Measurements from ENCODE around the gene NT5C2.

NT5C2 gene

GRCh38 chr10:103083266-103083976 is 109.7 kb downstream of the NT5C2 start:
- TF ChIP-seq CTCF (IDR thresholded peaks at IDR 0.05; ENCODE audit: insufficient read depth, low read depth, low read length, missing control alignments), result no peak
- no peak for DNase-seq (ENCODE audit: low read depth)
- no peak overlapping the region for H3K4me3 ChIP-seq (ENCODE audit: low read length)

GRCh38 chr10:103082683-103083082 is 110.4 kb downstream of the NT5C2 start:
- no peak overlapping the region for H3K4me3 ChIP-seq (ENCODE audit: low read length)
- DNase-seq (ENCODE audit: low read depth), result no peak
- no peak for TF ChIP-seq CTCF (IDR thresholded peaks at IDR 0.05; ENCODE audit: insufficient read depth, low read depth, low read length, missing control alignments)

GRCh38 chr10:103080891-103081581 is 112.0 kb downstream of the NT5C2 start:
- TF ChIP-seq CTCF (IDR thresholded peaks at IDR 0.05; ENCODE audit: insufficient read depth, low read depth, low read length, missing control alignments), result no peak
- H3K4me3 ChIP-seq (ENCODE audit: low read length), result no peak overlapping the region
- peak; percentile 35 for DNase-seq (ENCODE audit: low read depth)

- no peak for DNase-seq (ENCODE audit: low read depth)
- no peak for TF ChIP-seq CTCF (IDR thresholded peaks at IDR 0.05; ENCODE audit: insufficient read depth, low read depth, low read length, missing control alignments)
- H3K4me3 ChIP-seq (ENCODE audit: low read length), result no peak overlapping the region
Observed at GRCh38 chr10:103079946-103080345, 113.1 kb downstream of the NT5C2 start.

- no peak overlapping the region for H3K4me3 ChIP-seq (ENCODE audit: low read length)
- no peak for TF ChIP-seq CTCF (IDR thresholded peaks at IDR 0.05; ENCODE audit: insufficient read depth, low read depth, low read length, missing control alignments)
- no peak for DNase-seq (ENCODE audit: low read depth)
Observed at GRCh38 chr10:103079100-103079499, 114.0 kb downstream of the NT5C2 start.

GRCh38 chr10:103078676-103079075 is 114.4 kb downstream of the NT5C2 start:
- H3K4me3 ChIP-seq (ENCODE audit: low read length), result no peak overlapping the region
- no peak for TF ChIP-seq CTCF (IDR thresholded peaks at IDR 0.05; ENCODE audit: insufficient read depth, low read depth, low read length, missing control alignments)

GRCh38 chr10:103078309-103078615 is 114.8 kb downstream of the NT5C2 start:
- no peak for DNase-seq (ENCODE audit: low read depth)

More at GRCh38 chr10:103078676-103079075, 114.4 kb downstream of the NT5C2 start:
- no peak for DNase-seq (ENCODE audit: low read depth)

More at GRCh38 chr10:103078309-103078615, 114.8 kb downstream of the NT5C2 start:
- no peak overlapping the region for H3K4me3 ChIP-seq (ENCODE audit: low read length)
- no peak for TF ChIP-seq CTCF (IDR thresholded peaks at IDR 0.05; ENCODE audit: insufficient read depth, low read depth, low read length, missing control alignments)
